Neural crest cell (in vitro differentiated cells): ENCODE measurements around the gene CADPS. TPM values are rescaled to one million over a fixed set of nuclear protein-coding genes. Genes with fewer than 3 reads are reported as not detected.

Experiments
- DNase-seq: peaks from one replicate; pipeline ENCODE4 v3.0.0; 2021; ENCODE audit warnings: low read depth, mixed read lengths, low spot score
- H3K27ac Mint-ChIP-seq: one replicate; pipeline ENCODE4 v1.8.0; 2021; ENCODE audit warnings: mild to moderate bottlenecking, mixed read lengths; ENCODE audit not compliant: unreplicated experiment
- H3K27me3 Mint-ChIP-seq: 2 replicates; pipeline ENCODE4 v1.8.0; 2021; ENCODE audit warnings: low read depth, mild to moderate bottlenecking, mixed read lengths
- H3K36me3 Mint-ChIP-seq: 2 replicates; pipeline ENCODE4 v1.8.0; 2021; ENCODE audit warnings: low read depth, mild to moderate bottlenecking, mixed read lengths
- H3K4me1 Mint-ChIP-seq: 2 replicates; pipeline ENCODE4 v1.8.0; 2021; ENCODE audit warnings: mixed read lengths
- H3K4me3 Mint-ChIP-seq: one replicate; pipeline ENCODE4 v1.8.0; 2021; ENCODE audit warnings: mild to moderate bottlenecking, mixed read lengths
- H3K9me3 Mint-ChIP-seq: 2 replicates; pipeline ENCODE4 v1.8.0; 2021; ENCODE audit warnings: mixed read lengths
- total RNA-seq: library from RNA; stranded (reverse); gene quantifications from 2 replicates; pipeline ENCODE4 v1.2.1, GENCODE V29; 2021
- TF ChIP-seq, protein P1 (sequence below): fragments of 200-600 bp; sonication (generic); conservative IDR thresholded peaks from 2 replicates; pipeline ENCODE4 v1.5.0; 2021; ENCODE audit warnings: antibody characterized with exemption, mild to moderate bottlenecking

CADPS gene
- total RNA-seq, 1 donor from 2014 or later, result 9.3 TPM

GRCh38 chr3:62833538-62833937 lies 41.7 kb downstream of the CADPS start:
- no peak overlapping the region for H3K27ac Mint-ChIP-seq
- peaks cover 46% of the 10 kb centered on the region for H3K27me3 Mint-ChIP-seq
- H3K4me1 Mint-ChIP-seq, result no peaks in the 10 kb centered on the region
- DNase-seq, result no peak
- TF ChIP-seq, protein P1, sequence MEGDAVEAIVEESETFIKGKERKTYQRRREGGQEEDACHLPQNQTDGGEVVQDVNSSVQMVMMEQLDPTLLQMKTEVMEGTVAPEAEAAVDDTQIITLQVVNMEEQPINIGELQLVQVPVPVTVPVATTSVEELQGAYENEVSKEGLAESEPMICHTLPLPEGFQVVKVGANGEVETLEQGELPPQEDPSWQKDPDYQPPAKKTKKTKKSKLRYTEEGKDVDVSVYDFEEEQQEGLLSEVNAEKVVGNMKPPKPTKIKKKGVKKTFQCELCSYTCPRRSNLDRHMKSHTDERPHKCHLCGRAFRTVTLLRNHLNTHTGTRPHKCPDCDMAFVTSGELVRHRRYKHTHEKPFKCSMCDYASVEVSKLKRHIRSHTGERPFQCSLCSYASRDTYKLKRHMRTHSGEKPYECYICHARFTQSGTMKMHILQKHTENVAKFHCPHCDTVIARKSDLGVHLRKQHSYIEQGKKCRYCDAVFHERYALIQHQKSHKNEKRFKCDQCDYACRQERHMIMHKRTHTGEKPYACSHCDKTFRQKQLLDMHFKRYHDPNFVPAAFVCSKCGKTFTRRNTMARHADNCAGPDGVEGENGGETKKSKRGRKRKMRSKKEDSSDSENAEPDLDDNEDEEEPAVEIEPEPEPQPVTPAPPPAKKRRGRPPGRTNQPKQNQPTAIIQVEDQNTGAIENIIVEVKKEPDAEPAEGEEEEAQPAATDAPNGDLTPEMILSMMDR, result peak; percentile 58
- no peak overlapping the region for H3K4me3 Mint-ChIP-seq
- H3K9me3 Mint-ChIP-seq, result no peaks in the 10 kb centered on the region
- no peaks in the 10 kb centered on the region for H3K36me3 Mint-ChIP-seq

DNA sequence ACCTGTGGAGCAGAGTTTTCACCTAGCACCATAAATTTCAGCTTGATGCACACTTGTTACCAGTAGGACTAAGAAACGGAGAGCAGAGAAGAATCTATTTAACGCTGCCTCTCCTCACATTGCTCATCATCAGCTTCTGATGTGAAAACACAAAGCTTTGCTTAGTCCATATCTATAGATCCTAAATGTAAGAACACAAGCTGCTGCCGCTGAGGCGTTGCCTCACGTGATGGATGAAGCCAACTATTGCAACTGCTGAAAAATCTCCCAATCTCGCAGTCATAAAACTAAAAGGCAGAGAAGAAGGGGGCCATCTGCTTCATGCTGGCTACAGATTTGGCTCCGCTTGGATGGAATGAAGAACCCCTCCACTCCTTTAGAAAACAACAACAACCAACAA lies 42.7 kb downstream of the CADPS start:
- Mint-ChIP-seq H3K9me3 (no peaks in the 10 kb centered on the region), H3K36me3 (no peaks in the 10 kb centered on the region), H3K27me3 (peaks cover 39% of the 10 kb centered on the region), H3K4me3 (no peak overlapping the region), H3K4me1 (no peaks in the 10 kb centered on the region), H3K27ac (no peak overlapping the region)
- TF ChIP-seq, protein P1, result no peak
- DNase-seq, result no peak

- no peak for DNase-seq
- no peaks in the 10 kb centered on the region for H3K9me3 Mint-ChIP-seq
- H3K4me3 Mint-ChIP-seq, result no peak overlapping the region
- peaks cover 29% of the 10 kb centered on the region for H3K27me3 Mint-ChIP-seq
- H3K27ac Mint-ChIP-seq, result no peak overlapping the region
- H3K4me1 Mint-ChIP-seq, result no peaks in the 10 kb centered on the region
- TF ChIP-seq, protein P1, result no peak
- H3K36me3 Mint-ChIP-seq, result no peaks in the 10 kb centered on the region
Measured at GRCh38 chr3:62830727-62831322, 44.4 kb downstream of the CADPS start.

DNA sequence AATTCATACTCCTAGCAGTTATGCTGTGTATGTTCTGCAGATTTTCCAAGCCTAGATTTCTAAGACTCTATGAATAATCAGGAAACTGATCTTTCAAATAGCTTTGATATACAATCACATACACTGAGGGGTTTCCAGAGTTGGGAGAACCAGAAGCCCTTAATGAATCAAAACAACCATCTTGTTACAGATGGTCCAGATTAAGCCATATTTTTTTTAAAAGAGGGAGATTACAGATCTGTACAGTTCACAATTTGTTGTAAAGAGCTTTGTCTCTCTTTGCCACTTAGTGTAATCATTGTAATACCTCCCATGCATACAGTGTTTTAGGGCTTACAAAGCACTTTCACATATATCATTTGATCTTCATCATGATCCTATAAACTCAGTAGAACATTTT lies 47.7 kb downstream of the CADPS start:
- Mint-ChIP-seq H3K36me3 (no peaks in the 10 kb centered on the region), H3K4me1 (no peaks in the 10 kb centered on the region)
- TF ChIP-seq, protein P1, result no peak

DNA sequence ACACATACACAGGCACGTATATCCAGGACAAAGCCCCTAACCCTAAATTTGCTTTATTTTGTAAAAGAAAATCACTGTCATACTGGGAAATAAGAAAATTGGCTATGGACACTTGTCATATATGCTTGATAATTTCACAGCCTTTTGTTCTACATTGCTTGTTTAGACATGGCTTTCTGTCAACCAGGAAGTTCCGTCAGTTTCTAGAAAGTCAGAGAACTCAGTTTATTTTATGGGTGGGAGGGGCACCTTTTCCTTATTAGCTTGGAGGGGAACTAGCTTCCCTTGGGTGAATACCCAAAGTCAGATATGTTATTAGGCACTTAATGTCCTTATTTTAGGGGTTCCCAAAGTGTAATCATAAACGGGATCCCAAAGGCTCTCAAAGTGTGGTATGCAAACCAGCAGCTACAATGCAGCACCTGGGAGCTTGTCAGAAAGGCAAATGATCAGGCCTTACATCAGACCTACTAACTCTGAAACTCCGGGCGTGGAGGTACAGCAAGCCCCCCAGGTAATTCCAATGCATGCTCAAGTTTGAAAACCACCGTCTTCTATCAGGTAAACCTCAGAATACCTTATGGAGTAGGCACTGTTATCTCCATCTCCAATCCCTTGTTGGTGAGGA lies 50.1 kb downstream of the CADPS start:
- Mint-ChIP-seq H3K27ac (no peak overlapping the region), H3K4me3 (no peak overlapping the region), H3K36me3 (no peaks in the 10 kb centered on the region), H3K4me1 (no peaks in the 10 kb centered on the region), H3K27me3 (no peaks in the 10 kb centered on the region), H3K9me3 (no peaks in the 10 kb centered on the region)
- DNase-seq, result no peak
- TF ChIP-seq, protein P1, result no peak

More for the DNA sequence above, 47.7 kb downstream of the CADPS start:
- no peak for DNase-seq
- Mint-ChIP-seq H3K9me3 (no peaks in the 10 kb centered on the region), H3K4me3 (no peak overlapping the region), H3K27me3 (peaks cover 11% of the 10 kb centered on the region), H3K27ac (no peak overlapping the region)
